ENCODE data around the gene CYP17A1. TPM values are rescaled to one million over a fixed set of nuclear protein-coding genes. Genes with fewer than 3 reads are reported as not detected.
"Not testable (repeated sequence)": the region's sequence is repeated elsewhere in the genome, so short reads cannot be mapped to it uniquely, and the experiment has no call there.

CYP17A1 gene
- total RNA-seq, 1 donor = under 0.01 TPM

DNA sequence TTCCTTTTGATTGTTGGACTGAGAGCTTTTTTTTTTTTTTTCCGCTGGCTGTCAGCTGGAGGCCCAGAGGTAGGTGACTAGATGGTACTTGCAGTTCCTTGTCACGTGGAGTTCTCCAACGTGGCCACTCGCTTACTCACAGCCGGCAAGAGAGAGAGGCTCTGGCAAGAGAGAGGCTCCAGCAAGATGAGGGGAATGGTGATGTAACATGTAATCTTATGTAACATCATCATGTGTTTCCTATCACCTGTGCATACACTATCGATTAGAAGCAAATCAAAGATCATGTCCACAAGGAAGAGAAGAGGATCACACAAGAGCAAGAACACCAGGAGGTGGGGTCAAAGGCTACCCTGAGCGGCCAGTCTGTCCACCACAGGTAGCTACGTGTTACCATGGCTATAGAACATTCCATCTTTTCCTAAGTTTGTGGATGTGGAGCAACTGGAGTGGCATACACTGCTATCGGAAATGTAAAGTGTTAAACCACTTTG is 12.9 kb upstream of the CYP17A1 start:
- no peaks in the 10 kb centered on the region for H3K9me3 ChIP-seq (ENCODE audit: low read depth, low read length)
- H3K27ac ChIP-seq (ENCODE audit: low read depth, low read length) = no peak overlapping the region
- H3K27me3 ChIP-seq (ENCODE audit: insufficient read depth, low read length) = no peaks in the 10 kb centered on the region
- no peak overlapping the region for H3K4me2 ChIP-seq (ENCODE audit: insufficient read depth, low read length)
- H2AFZ ChIP-seq (ENCODE audit: low read length) = no peak overlapping the region
- no peaks in the 10 kb centered on the region for H4K20me1 ChIP-seq (ENCODE audit: insufficient read depth, low read length)
- H3K36me3 ChIP-seq (ENCODE audit: insufficient read depth, low read length) = no peaks in the 10 kb centered on the region
- no peaks in the 10 kb centered on the region for H3K79me2 ChIP-seq (ENCODE audit: insufficient read depth, low read length)
- no peak overlapping the region for H3K4me3 ChIP-seq (ENCODE audit: insufficient read depth, low read length)
- DNase-seq (ENCODE audit: insufficient read length, low spot score, missing footprints) = no peak
- TF ChIP-seq, protein P1, sequence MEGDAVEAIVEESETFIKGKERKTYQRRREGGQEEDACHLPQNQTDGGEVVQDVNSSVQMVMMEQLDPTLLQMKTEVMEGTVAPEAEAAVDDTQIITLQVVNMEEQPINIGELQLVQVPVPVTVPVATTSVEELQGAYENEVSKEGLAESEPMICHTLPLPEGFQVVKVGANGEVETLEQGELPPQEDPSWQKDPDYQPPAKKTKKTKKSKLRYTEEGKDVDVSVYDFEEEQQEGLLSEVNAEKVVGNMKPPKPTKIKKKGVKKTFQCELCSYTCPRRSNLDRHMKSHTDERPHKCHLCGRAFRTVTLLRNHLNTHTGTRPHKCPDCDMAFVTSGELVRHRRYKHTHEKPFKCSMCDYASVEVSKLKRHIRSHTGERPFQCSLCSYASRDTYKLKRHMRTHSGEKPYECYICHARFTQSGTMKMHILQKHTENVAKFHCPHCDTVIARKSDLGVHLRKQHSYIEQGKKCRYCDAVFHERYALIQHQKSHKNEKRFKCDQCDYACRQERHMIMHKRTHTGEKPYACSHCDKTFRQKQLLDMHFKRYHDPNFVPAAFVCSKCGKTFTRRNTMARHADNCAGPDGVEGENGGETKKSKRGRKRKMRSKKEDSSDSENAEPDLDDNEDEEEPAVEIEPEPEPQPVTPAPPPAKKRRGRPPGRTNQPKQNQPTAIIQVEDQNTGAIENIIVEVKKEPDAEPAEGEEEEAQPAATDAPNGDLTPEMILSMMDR (IDR thresholded peaks at IDR 0.05; ENCODE audit: extremely low read depth, low read depth, low read length) = no peak
- no peaks in the 10 kb centered on the region for H3K4me1 ChIP-seq (ENCODE audit: insufficient read depth, low read length)

DNA sequence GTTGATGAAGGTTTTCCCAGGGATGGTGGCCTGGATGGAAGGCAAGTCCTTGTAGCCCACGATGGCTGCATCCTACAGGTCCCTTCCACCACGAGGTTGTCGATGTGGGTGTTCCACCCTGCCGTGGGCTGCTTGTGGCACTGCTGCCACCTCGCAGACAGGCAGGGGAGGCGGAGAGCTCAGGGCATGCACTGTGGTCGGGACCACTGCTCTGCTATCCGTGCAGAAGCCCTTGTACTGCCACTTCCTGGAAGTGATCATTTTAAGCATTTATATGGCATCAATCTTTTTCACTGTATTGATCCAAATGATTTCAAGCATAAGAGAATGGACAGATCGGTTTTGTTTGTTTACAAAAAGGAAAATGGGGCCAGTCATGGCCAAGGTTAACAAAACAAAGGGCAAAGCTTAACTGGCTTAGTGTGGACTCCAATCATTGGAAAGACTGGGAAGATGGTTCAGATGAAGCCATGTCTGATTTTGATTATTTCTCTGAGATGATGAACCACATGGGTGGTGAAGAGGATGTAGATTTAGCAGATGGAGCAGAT is 8.2 kb upstream of the CYP17A1 start:
- TF ChIP-seq, protein P1 (IDR thresholded peaks at IDR 0.05; ENCODE audit: extremely low read depth, low read depth, low read length) = no peak
- Histone ChIP-seq H3K4me3 (ENCODE audit: insufficient read depth, low read length) (no peak overlapping the region), H3K79me2 (ENCODE audit: insufficient read depth, low read length) (no peaks in the 10 kb centered on the region), H3K27ac (ENCODE audit: low read depth, low read length) (no peak overlapping the region), H4K20me1 (ENCODE audit: insufficient read depth, low read length) (no peaks in the 10 kb centered on the region), H3K4me1 (ENCODE audit: insufficient read depth, low read length) (no peaks in the 10 kb centered on the region), H3K36me3 (ENCODE audit: insufficient read depth, low read length) (no peaks in the 10 kb centered on the region), H3K4me2 (ENCODE audit: insufficient read depth, low read length) (no peak overlapping the region), H3K9me3 (ENCODE audit: low read depth, low read length) (no peaks in the 10 kb centered on the region), H2AFZ (ENCODE audit: low read length) (no peak overlapping the region), H3K27me3 (ENCODE audit: insufficient read depth, low read length) (peaks cover 6% of the 10 kb centered on the region)
- no peak for DNase-seq (ENCODE audit: insufficient read length, low spot score, missing footprints)

DNA sequence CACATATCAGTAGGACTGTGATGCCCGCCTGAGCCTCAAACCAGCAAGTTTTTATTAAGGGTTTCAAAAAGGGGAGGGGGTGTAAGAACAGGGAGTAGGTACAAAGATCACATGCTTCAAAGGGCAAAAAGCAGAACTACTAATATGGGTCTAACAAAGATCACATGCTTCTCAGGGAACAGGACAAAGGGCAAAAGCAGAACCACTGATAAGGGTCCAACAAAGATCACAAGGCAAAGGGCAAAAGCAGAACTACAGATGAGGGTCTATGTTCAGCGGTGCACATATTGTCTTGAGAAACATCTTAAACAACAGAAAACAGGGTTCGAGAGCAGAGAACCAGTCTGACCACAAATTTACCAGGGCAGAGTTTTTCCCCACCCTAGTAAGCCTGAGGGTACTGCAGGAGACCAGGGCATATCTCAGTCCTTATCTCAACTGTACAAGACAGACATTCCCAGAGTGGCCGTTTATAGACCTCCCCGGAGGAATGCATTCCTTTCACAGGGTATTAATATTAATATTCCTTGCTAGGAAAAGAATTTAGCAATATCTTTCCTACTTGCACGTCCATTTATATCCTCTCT is 7.1 kb upstream of the CYP17A1 start:
- H3K9me3 ChIP-seq (ENCODE audit: low read depth, low read length); H4K20me1 ChIP-seq (ENCODE audit: insufficient read depth, low read length): not testable (repeated sequence)

DNA sequence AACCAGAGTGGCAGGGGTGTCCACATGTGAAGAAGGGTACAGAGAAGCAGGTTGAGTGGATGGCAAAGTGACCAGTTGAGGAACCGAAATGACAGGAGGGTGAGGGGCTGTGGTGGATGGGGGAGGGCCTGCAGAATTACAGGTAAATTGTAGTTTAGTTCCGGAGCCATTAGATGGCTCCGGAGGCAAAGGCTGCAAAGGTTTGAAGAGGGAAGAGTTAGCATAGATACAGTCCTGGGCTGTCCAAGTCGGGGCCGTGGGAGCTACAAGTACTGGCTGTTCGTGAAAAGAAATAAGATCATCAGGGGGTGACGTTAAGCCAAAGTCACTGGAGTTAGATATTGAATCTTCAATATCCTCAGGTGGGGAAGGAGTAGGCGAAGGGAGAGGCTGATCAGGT is 5.9 kb upstream of the CYP17A1 start:
- not testable (repeated sequence) for H2AFZ ChIP-seq (ENCODE audit: low read length); H3K9me3 ChIP-seq (ENCODE audit: low read depth, low read length); H3K79me2 ChIP-seq (ENCODE audit: insufficient read depth, low read length); H3K36me3 ChIP-seq (ENCODE audit: insufficient read depth, low read length); DNase-seq (ENCODE audit: insufficient read length, low spot score, missing footprints); H3K4me3 ChIP-seq (ENCODE audit: insufficient read depth, low read length); H3K27ac ChIP-seq (ENCODE audit: low read depth, low read length); H3K4me2 ChIP-seq (ENCODE audit: insufficient read depth, low read length); H3K4me1 ChIP-seq (ENCODE audit: insufficient read depth, low read length); H4K20me1 ChIP-seq (ENCODE audit: insufficient read depth, low read length)
- H3K27me3 ChIP-seq (ENCODE audit: insufficient read depth, low read length) = peaks cover 14% of the 10 kb centered on the region

More for the DNA sequence above, 7.1 kb upstream of the CYP17A1 start:
- not testable (repeated sequence) for H3K27ac ChIP-seq (ENCODE audit: low read depth, low read length); H3K4me2 ChIP-seq (ENCODE audit: insufficient read depth, low read length); H2AFZ ChIP-seq (ENCODE audit: low read length); H3K36me3 ChIP-seq (ENCODE audit: insufficient read depth, low read length); H3K79me2 ChIP-seq (ENCODE audit: insufficient read depth, low read length); H3K4me3 ChIP-seq (ENCODE audit: insufficient read depth, low read length); DNase-seq (ENCODE audit: insufficient read length, low spot score, missing footprints); H3K4me1 ChIP-seq (ENCODE audit: insufficient read depth, low read length)
- peaks cover 14% of the 10 kb centered on the region for H3K27me3 ChIP-seq (ENCODE audit: insufficient read depth, low read length)

DNA sequence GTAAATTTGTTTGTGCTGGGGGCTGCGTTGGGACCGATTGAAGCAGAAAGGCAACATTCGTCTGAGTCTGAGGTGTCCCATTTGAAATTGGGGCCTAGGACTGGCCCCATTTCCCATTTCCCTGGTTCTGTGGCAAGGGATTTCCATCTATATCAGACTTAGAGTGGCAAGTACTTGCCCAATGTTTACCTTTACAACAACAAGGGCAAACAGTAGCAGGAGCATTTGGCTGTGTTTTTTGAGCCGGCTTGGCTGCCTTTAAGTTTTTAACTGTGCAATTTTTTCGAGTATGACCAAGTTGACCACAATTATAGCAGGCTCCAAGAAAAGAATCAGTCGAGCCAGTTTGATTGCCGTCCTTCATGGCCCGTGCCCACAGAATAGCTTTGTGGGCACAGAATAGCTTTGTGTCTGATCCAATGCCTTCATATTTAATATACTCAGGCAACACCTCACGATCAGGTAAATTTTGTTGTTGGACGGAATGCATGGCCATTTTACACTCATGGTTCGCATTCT is 4.7 kb upstream of the CYP17A1 start:
- H2AFZ ChIP-seq (ENCODE audit: low read length) = no peak overlapping the region
- H3K27me3 ChIP-seq (ENCODE audit: insufficient read depth, low read length) = peaks cover 14% of the 10 kb centered on the region
- H3K36me3 ChIP-seq (ENCODE audit: insufficient read depth, low read length) = no peaks in the 10 kb centered on the region
- TF ChIP-seq, protein P1 (IDR thresholded peaks at IDR 0.05; ENCODE audit: extremely low read depth, low read depth, low read length) = no peak
- H3K4me2 ChIP-seq (ENCODE audit: insufficient read depth, low read length) = no peak overlapping the region
- no peak overlapping the region for H3K27ac ChIP-seq (ENCODE audit: low read depth, low read length)
- no peak for DNase-seq (ENCODE audit: insufficient read length, low spot score, missing footprints)
- H3K79me2 ChIP-seq (ENCODE audit: insufficient read depth, low read length) = no peaks in the 10 kb centered on the region
- no peak overlapping the region for H3K4me3 ChIP-seq (ENCODE audit: insufficient read depth, low read length)
- H3K9me3 ChIP-seq (ENCODE audit: low read depth, low read length) = peaks cover 4% of the 10 kb centered on the region
- no peaks in the 10 kb centered on the region for H4K20me1 ChIP-seq (ENCODE audit: insufficient read depth, low read length)
- H3K4me1 ChIP-seq (ENCODE audit: insufficient read depth, low read length) = no peaks in the 10 kb centered on the region

DNA sequence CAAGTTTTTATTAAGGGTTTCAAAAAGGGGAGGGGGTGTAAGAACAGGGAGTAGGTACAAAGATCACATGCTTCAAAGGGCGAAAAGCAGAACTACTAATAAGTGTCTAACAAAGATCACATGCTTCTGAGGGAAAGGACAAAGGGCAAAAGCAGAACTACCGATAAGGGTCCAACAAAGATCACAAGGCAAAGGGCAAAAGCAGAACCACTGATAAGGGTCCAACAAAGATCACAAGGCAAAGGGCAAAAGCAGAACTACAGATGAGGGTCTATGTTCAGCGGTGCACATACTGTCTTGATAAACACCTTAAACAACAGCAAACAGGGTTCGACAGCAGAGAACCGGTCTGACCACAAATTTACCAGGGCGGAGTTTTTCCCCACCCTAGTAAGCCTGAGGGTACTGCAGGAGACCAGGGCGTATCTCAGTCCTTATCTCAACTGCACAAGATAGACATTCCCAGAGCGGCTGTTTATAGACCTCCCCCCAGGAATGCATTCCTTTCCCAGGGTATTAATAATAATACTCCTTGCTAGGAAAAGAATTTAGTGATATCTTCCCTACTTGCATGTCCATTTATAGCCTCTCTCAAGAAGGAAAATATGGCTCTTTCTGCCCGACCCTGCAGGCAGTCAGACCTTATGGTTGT is 1.2 kb upstream of the CYP17A1 start:
- H3K36me3 ChIP-seq (ENCODE audit: insufficient read depth, low read length); DNase-seq (ENCODE audit: insufficient read length, low spot score, missing footprints): not testable (repeated sequence)

More for the DNA sequence above, 1.2 kb upstream of the CYP17A1 start:
- not testable (repeated sequence) for H3K9me3 ChIP-seq (ENCODE audit: low read depth, low read length); H3K4me2 ChIP-seq (ENCODE audit: insufficient read depth, low read length); H3K79me2 ChIP-seq (ENCODE audit: insufficient read depth, low read length); H2AFZ ChIP-seq (ENCODE audit: low read length); H3K4me3 ChIP-seq (ENCODE audit: insufficient read depth, low read length); H4K20me1 ChIP-seq (ENCODE audit: insufficient read depth, low read length); H3K4me1 ChIP-seq (ENCODE audit: insufficient read depth, low read length); H3K27ac ChIP-seq (ENCODE audit: low read depth, low read length)
- H3K27me3 ChIP-seq (ENCODE audit: insufficient read depth, low read length) = peaks cover 14% of the 10 kb centered on the region

Measured in osteoblast (primary cell).